HG02981 (cell line): ENCODE measurements around the gene CENPW.

Source experiments
- ATAC-seq: cut with Tn5 transposase; IDR thresholded peaks from one replicate; pipeline ENCODE4 v1.9.1; 2021; ENCODE audit warnings: mild to moderate bottlenecking, moderate library complexity; ENCODE audit not compliant: unreplicated experiment

The CENPW gene

DNA sequence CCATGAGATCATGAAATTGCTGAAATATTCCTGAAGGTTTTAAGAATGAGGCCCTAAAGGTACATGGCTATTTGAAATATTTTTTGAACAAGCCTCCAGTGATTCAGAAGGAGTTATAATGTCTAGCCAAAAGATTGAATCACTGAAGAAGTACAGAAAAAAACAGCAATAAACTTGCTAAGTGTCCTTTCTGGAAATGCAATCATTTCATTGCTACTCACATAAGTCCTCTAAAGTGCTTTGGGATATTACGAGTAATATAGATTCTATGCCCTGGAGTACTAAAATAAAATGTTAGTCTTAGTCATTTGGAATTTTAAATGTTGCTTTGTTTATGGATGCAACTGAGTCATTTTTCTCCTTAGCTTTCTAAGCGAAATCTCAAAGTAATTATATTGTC, 32.7 kb downstream of the CENPW start:
- no peak for ATAC-seq

DNA sequence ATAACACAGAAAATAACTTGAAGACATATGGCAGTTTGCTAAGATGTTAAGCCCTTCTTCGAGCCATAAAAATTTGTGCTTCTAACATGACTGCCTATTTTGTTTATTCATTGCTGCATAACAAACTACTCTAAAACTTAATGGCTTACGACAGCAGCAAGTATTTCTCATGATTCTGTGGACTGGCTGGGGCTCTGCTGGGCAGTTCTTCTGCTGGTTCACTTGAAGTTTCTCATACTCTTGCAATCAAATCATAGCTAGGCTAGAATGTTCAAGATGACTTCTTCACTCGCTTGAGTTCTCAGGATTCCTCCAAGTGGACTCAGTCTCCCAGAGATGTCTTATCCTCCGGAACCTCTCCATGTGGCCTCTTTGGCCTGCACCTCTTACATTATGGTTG, 33.4 kb downstream of the CENPW start:
- no peak for ATAC-seq

DNA sequence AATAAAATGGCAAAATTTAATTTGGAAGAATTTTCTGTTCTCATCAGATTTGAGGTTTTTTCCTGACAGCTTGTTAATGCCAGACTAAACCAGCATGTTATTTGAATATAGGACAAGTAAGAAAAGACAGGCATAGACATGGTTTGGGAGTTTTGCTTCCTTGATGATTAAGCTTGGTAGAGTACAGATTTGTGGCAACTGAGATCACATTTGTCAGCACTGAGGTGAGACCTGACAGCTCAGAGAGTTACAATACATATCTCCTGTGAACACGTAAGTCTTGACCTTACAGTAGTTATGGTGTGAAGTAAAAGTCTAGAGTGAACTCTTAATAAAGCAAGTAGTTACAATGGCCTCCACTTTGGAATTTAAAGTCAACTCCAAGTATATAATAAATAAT, 34.5 kb downstream of the CENPW start:
- ATAC-seq: no peak

DNA sequence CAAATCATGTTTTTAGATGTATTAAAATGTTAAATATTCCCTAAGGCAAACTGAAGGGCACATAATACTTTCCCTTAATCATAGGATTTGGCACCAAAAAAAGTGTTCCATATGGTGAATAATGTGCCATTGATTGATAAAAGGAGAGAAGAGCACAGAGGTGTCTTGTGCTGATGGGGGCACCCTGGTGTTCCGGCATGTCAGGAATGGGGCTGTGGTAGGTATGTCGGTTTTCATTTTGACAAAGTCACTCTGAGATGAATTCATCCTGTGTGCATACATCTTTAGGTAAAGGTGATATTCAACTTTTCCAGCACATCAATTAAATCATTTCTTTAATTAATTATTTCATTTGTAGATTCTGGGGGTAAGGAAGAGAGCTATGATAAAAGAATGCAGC, 36.8 kb downstream of the CENPW start:
- no peak for ATAC-seq

DNA sequence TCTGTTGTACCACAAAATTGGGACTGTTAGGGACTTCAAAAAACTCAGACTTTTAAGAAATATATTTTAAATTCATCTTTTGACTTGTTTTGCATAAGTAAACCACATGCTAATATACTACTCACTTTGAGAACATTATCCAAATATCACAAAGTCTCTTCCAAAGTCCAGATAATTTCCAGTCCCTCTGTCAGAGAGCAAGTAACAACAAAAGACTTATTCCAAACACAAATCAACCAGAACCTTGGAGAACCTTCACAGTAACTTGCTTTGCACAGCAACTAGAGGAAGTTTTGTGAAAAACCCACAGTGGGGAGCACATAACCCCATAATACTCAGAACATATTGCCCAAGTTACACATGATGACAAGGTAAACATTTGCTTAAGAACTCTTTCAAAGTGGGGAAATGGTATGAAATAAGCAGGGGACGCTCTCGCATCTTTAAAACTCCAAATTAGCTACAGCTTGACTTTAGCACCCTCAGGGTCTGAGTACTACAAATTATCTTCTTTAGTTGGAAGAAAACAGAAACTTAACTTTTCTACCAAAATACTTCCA, 37.8 kb downstream of the CENPW start:
- no peak for ATAC-seq

DNA sequence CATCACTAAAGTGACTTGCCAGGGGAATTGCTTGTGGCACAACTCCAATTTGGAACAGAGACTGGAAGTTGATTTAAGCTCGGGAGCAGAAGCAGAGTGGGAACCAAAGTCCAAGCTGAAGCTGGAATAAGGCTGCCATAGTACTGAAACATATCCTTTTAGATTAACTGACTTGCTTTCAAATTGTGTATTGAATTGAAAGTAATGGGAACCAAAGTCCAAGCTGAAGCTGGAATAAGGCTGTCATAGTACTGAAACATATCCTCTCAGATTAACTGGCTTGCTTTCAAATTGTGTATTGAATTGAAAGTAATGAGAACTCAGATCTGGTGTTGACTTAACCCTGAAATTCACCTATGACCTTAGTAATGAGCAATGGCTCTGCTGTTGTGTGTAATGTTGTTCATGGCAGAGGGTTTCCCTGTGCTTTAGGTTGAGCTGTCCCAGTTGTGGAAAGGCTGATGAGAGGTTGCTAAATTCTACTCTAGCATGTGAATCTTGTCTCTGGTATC, 40.2 kb downstream of the CENPW start:
- ATAC-seq: no peak

DNA sequence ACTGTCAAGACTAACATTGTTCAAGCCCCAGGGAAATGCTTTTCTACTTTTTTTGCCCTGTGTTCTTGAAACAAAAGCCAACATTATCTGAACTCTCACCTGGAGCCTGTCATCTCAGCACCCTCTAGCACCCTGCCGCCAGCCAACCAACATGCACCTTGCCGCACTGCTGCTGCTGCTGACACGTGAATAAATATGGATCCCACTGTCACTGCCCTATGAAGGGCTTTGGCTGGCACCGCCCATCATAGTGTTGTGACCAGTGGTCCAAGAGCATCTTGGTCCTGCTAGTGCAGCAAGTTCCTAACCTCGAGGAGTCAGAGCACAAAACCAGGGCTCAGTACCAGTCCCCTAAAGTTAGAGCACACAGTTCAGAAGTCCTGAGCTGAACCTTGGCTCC, 41.6 kb downstream of the CENPW start:
- ATAC-seq: no peak

DNA sequence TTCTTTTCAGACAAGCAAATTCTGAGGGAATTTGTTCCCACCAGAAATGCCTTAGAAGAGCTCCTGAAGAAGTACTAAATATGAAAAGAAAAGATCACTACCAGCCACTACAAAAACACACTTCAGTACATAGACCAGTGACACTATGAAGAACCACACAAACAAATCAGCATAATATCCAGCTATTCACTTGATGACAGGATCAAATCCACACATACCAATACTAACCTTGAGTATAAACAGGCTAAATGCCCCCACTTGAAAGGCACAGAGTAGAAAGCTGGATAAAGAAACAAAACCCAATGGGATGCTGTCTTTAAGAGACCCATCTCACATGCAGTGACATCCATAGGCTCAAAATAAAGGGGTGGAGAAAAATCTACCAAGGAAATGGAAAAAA, 43.3 kb downstream of the CENPW start:
- no peak for ATAC-seq

DNA sequence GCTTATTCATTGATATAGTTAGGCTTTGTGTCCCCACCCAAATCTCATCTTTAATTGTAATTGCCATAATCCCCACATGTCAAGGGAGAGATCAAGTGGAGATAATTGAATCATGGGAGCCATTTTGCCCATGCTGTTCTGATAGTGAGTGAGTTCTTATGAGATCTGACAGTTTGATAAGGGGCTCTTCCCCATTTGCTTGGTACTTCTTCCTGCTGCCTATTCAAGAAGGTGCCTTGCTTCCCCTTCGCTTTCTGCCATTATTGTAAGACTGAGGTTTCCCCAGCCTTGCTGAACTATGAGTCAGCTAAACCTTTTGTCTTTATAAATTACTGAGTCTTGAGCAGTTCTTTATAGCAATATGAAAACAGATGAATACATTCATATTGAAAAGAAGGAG, 45.6 kb downstream of the CENPW start:
- ATAC-seq: no peak

DNA sequence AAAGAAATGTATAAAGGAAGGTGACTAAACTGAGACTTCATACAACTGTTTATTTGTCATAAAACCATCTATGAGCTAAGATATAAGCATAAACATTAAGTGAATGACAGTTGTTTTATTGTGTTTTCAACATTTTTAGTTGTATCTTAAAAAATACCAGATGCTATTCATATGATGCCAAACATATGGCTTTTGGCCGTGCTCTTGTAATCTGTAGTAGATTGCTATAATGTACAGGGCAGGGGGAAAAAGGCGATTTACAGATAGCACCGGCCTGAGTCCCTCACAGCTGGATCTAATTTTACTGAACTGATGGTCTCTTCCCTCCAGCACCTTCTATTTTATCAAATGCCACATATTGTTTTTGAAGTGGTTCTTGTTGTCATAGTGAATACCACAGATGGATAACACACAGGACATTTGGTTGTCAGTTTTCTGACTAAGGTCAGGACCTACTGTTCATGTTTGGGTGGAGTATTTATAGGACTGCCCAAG, 48.2 kb downstream of the CENPW start:
- no peak for ATAC-seq

DNA sequence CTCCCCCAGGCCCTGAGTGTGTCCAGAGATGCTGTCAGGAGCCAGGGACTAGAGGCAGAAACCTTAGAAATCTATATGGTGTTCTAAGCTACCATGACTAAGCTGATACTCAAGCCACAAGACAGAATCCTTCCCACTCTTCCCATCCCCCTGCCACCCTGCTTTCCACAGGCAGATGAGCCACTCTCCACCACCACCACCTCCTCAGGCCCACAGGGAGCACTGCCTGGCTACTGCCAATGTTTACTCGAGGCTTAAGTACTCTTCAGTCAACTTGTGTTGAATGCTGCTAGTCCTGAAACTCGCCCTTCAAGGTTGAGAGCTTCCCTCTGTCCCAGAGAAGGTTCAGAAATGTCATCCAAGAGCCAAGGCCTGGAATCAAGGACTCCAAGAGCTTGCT, 56.2 kb downstream of the CENPW start:
- ATAC-seq: no peak
